NCI-H128 (cell line): ENCODE data around the gene CPEB2.

Experiments
- DNase-seq: peaks from one replicate; lab custom pipeline; 2025; ENCODE audit not compliant: unreplicated experiment; lab: John Stamatoyannopoulos, UW

CPEB2 gene

GRCh38 chr4:15001869-15002658 lies at the start of gene CPEB2:
TSS of gene CPEB2 (plus strand) at chr4:15002481. CDS start at chr4:15002674, 193 bp downstream.
- DNase-seq, result peak; percentile 46

- no peak for DNase-seq
These were observed 43.8 kb upstream of the CPEB2 start for GRCh38 chr4:14958436-14958835.

- DNase-seq, result no peak
These were observed 41.0 kb upstream of the CPEB2 start for GRCh38 chr4:14961292-14961691.

- no peak for DNase-seq
These were observed 37.2 kb upstream of the CPEB2 start for GRCh38 chr4:14965071-14965470.

GRCh38 chr4:14967982-14968381 lies 34.3 kb upstream of the CPEB2 start:
- DNase-seq, result no peak

- no peak for DNase-seq
These were observed 24.5 kb upstream of the CPEB2 start for GRCh38 chr4:14977830-14978229.

GRCh38 chr4:14984448-14984847 lies 17.8 kb upstream of the CPEB2 start:
- DNase-seq, result no peak

GRCh38 chr4:14985161-14985560 lies 17.1 kb upstream of the CPEB2 start:
- DNase-seq, result no peak

- DNase-seq, result no peak
These were observed 16.4 kb upstream of the CPEB2 start for GRCh38 chr4:14985843-14986242.

- no peak for DNase-seq
These were observed 15.2 kb upstream of the CPEB2 start for GRCh38 chr4:14987054-14987453.

GRCh38 chr4:14990484-14990883 lies 11.8 kb upstream of the CPEB2 start:
- no peak for DNase-seq

- no peak for DNase-seq
These were observed 8.0 kb upstream of the CPEB2 start for GRCh38 chr4:14994242-14994641.

GRCh38 chr4:15001248-15001868 lies 923 bp upstream of the CPEB2 start:
- no peak for DNase-seq

GRCh38 chr4:15002659-15003400 lies 549 bp downstream of the CPEB2 start:
- DNase-seq, result no peak

- no peak for DNase-seq
These were observed 1.2 kb downstream of the CPEB2 start for GRCh38 chr4:15003401-15003890.

- DNase-seq, result no peak
These were observed 1.8 kb downstream of the CPEB2 start for GRCh38 chr4:15003891-15004738.

GRCh38 chr4:15004739-15005301 lies 2.5 kb downstream of the CPEB2 start:
- DNase-seq, result no peak

GRCh38 chr4:15005474-15006115 lies 3.3 kb downstream of the CPEB2 start:
- DNase-seq, result no peak

- no peak for DNase-seq
These were observed 4.2 kb downstream of the CPEB2 start for GRCh38 chr4:15006416-15007024.

- no peak for DNase-seq
These were observed 4.9 kb downstream of the CPEB2 start for GRCh38 chr4:15007201-15007600.
